H1 (cell line): Measurements from ENCODE around the gene CFAP221. TPM values are rescaled to one million over a fixed set of nuclear protein-coding genes. Genes with fewer than 3 reads are reported as not detected.

Experiments
- CTCF ChIA-PET: fragments of 300-600 bp; sonication (Branson Sonifier 250); formaldehyde crosslinking; loops from one replicate; lab custom pipeline; 2021; ENCODE audit not compliant: partially characterized antibody; lab: Charles Lee
- POLR2A ChIA-PET: fragments of 300-600 bp; sonication (Branson Sonifier 250); formaldehyde crosslinking; loops from one replicate; lab custom pipeline; 2021; ENCODE audit warnings: inconsistent platforms; ENCODE audit not compliant: partially characterized antibody; lab: Charles Lee
- DNase-seq, 2 experiments: peaks; one replicate each; pipeline versions ENCODE4 v3.0.0 to v3.0.0-alpha.2; 2010 to 2022; ENCODE audit warnings: low spot score in 2 of 2, low read depth in 1 of 2, mixed read lengths in 1 of 2
- FAIRE-seq: peaks from 2 replicates; lab custom pipeline; 2011; peaks lifted over from hg19 to GRCh38; lab: Jason Lieb, UNC
- H2AFZ ChIP-seq: 2 replicates; pipeline ENCODE4 v1.8.1; 2012; ENCODE audit warnings: low read length, inconsistent platforms
- H2AK5ac ChIP-seq: 2 replicates; pipeline ENCODE4 v1.6.1; 2013; ENCODE audit warnings: low read depth, low read length
- H2BK120ac ChIP-seq: replicated peaks from 2 replicates; pipeline ENCODE3; 2013; ENCODE audit warnings: low read depth, low read length, inconsistent platforms
- H2BK12ac ChIP-seq: 2 replicates; pipeline ENCODE4 v1.6.1; 2013; ENCODE audit warnings: low read depth, low read length
- H2BK15ac ChIP-seq: 2 replicates; pipeline ENCODE4 v1.6.1; 2013; ENCODE audit warnings: low read length
- H2BK20ac ChIP-seq: 2 replicates; pipeline ENCODE4 v1.6.1; 2013; ENCODE audit warnings: low read length
- H2BK5ac ChIP-seq: 2 replicates; pipeline ENCODE4 v1.6.1; 2013; ENCODE audit warnings: low read depth, low read length
- H3K14ac ChIP-seq: 2 replicates; pipeline ENCODE4 v1.6.1; 2013; ENCODE audit warnings: inconsistent platforms; ENCODE audit not compliant: insufficient read length
- H3K18ac ChIP-seq: 2 replicates; pipeline ENCODE4 v1.6.1; 2013; ENCODE audit warnings: low read length; ENCODE audit errors: extremely low read depth
- H3K23ac ChIP-seq: 2 replicates; pipeline ENCODE4 v1.6.1; 2013; ENCODE audit warnings: inconsistent platforms; ENCODE audit not compliant: insufficient read length
- H3K23me2 ChIP-seq: 2 replicates; pipeline ENCODE4 v1.6.1; 2013; ENCODE audit warnings: low read depth, low read length
- H3K27ac ChIP-seq: 2 replicates; pipeline ENCODE4 v1.6.1; 2011; ENCODE audit warnings: low read depth, low read length, inconsistent platforms
- H3K27me3 ChIP-seq, 4 experiments: replicated peaks in 1 of 4; 1 replicate in 1 of 4; 2 replicates in 3 of 4; pipeline versions ENCODE4 v1.6.1 to v1.8.1; 2011 to 2013; ENCODE audit warnings: low read length in 3 of 4, mild to moderate bottlenecking in 3 of 4, inconsistent platforms in 2 of 4, mixed read lengths in 2 of 4, moderate library complexity in 1 of 4; ENCODE audit not compliant: control insufficient read depth in 3 of 4, insufficient read depth in 3 of 4; ENCODE audit errors: extremely low read depth in 1 of 4
- H3K36me3 ChIP-seq, 4 experiments: 2 replicates each; pipeline versions ENCODE4 v1.6.1 to v1.8.1; 2011 to 2013; ENCODE audit warnings: mild to moderate bottlenecking in 4 of 4, low read length in 3 of 4, moderate library complexity in 2 of 4, control low read depth in 1 of 4, inconsistent platforms in 1 of 4; ENCODE audit not compliant: insufficient read depth in 4 of 4, control insufficient read depth in 2 of 4
- H3K4ac ChIP-seq: replicated peaks from 2 replicates; pipeline ENCODE3; 2013; ENCODE audit warnings: low read length, low read depth, mixed read lengths, inconsistent platforms; ENCODE audit not compliant: insufficient read length
- H3K4me1 ChIP-seq, 4 experiments: replicated peaks in 1 of 4; 1 replicate in 1 of 4; 2 replicates in 3 of 4; pipeline versions ENCODE4 v1.6.1 to v1.8.1; 2011 to 2013; ENCODE audit warnings: low read length in 3 of 4, inconsistent platforms in 2 of 4, mixed read lengths in 1 of 4; ENCODE audit not compliant: insufficient read depth in 4 of 4, control insufficient read depth in 3 of 4
- H3K4me2 ChIP-seq, 2 experiments: 2 replicates each; pipeline versions ENCODE4 v1.6.1 to v1.8.1; 2011 to 2013; ENCODE audit warnings: low read depth in 2 of 2, low read length in 2 of 2, control low read depth in 1 of 2, inconsistent platforms in 1 of 2, mild to moderate bottlenecking in 1 of 2; ENCODE audit not compliant: insufficient read depth in 1 of 2
- H3K4me3 ChIP-seq, 4 experiments: fragments of 200-600, 300-600 bp in 1 of 4; sonication (generic), shearing (Covaris generic), sonication (Bioruptor Twin) in 1 of 4; 2 replicates each; pipeline versions ENCODE4 v1.5.1 to v1.8.1; 2011 to 2016; ENCODE audit warnings: low read length in 4 of 4, low read depth in 3 of 4, control low read depth in 2 of 4, inconsistent platforms in 2 of 4, mild to moderate bottlenecking in 2 of 4, mixed read lengths in 1 of 4, moderate library complexity in 1 of 4; ENCODE audit not compliant: insufficient read depth in 2 of 4; ENCODE audit errors: extremely low read depth in 1 of 4
- H3K56ac ChIP-seq: replicated peaks from 2 replicates; pipeline ENCODE3; 2013; ENCODE audit warnings: low read depth, mild to moderate bottlenecking, mixed read lengths, low read length, inconsistent platforms; ENCODE audit not compliant: insufficient read length
- H3K79me1 ChIP-seq: 2 replicates; pipeline ENCODE4 v1.6.1; 2013; ENCODE audit warnings: low read depth, low read length, control low read depth
- H3K79me2 ChIP-seq, 2 experiments: 2 replicates each; pipeline versions ENCODE4 v1.6.1 to v1.8.1; 2012 to 2013; ENCODE audit warnings: low read length in 2 of 2, mild to moderate bottlenecking in 2 of 2, inconsistent platforms in 1 of 2; ENCODE audit not compliant: insufficient read depth in 2 of 2, control insufficient read depth in 1 of 2
- H3K9ac ChIP-seq, 4 experiments: replicated peaks in 1 of 4; 1 replicate in 1 of 4; 2 replicates in 3 of 4; pipeline versions ENCODE4 v1.6.1 to v1.8.1; 2011 to 2013; ENCODE audit warnings: low read depth in 3 of 4, low read length in 3 of 4, control low read depth in 2 of 4, mild to moderate bottlenecking in 2 of 4, moderate library complexity in 2 of 4, inconsistent platforms in 1 of 4; ENCODE audit errors: extremely low read depth in 1 of 4
- H3K9me3 ChIP-seq, 2 experiments: 2 replicates each; pipeline versions ENCODE4 v1.6.1 to v1.8.1; 2012 to 2013; ENCODE audit warnings: mild to moderate bottlenecking in 2 of 2, moderate library complexity in 2 of 2, control low read depth in 1 of 2, inconsistent platforms in 1 of 2, low read depth in 1 of 2, low read length in 1 of 2, mixed read lengths in 1 of 2; ENCODE audit not compliant: insufficient read depth in 2 of 2
- H4K20me1 ChIP-seq, 2 experiments: replicated peaks in 1 of 2; 2 replicates each; pipeline versions ENCODE3 to v1.8.1; 2011 to 2013; ENCODE audit warnings: inconsistent platforms in 2 of 2, low read length in 2 of 2, mild to moderate bottlenecking in 1 of 2; ENCODE audit not compliant: insufficient read depth in 2 of 2, control insufficient read depth in 1 of 2
- H4K5ac ChIP-seq: 2 replicates; pipeline ENCODE4 v1.6.1; 2013; ENCODE audit warnings: low read length, low read depth, mixed read lengths, inconsistent platforms; ENCODE audit not compliant: insufficient read length
- H4K8ac ChIP-seq: 2 replicates; pipeline ENCODE4 v1.8.0; 2013; ENCODE audit warnings: mild to moderate bottlenecking, moderate library complexity, low read length, inconsistent platforms; ENCODE audit not compliant: insufficient read depth; ENCODE audit errors: extremely low read depth
- H4K91ac ChIP-seq: replicated peaks from 2 replicates; pipeline ENCODE3; 2013; ENCODE audit warnings: low read length, mixed read lengths, inconsistent platforms; ENCODE audit not compliant: insufficient read length
- RNF2 ChIP-seq: fragments of 200-900, 300-1000 bp; sonication (generic); IDR thresholded peaks from 2 replicates; pipeline ENCODE4 v1.7.1; 2016; ENCODE audit warnings: borderline replicate concordance, low read depth, mild to moderate bottlenecking, antibody characterized with exemption, low read length; ENCODE audit not compliant: poor library complexity, severe bottlenecking; ENCODE audit errors: missing control alignments
- WGBS, 2 experiments: shearing (Covaris generic) in 1 of 2; methylation state at CpG; one replicate each; pipeline versions ENCODE4 v1.1.6 to v1.1.7; 2013 to 2015; ENCODE audit warnings: low lambda C conversion rate in 2 of 2, mixed read lengths in 2 of 2, inconsistent platforms in 1 of 2, low coverage in 1 of 2, missing lambda C conversion rate in 1 of 2; ENCODE audit not compliant: insufficient replicate concordance in 2 of 2, insufficient coverage in 1 of 2, insufficient read length in 1 of 2; ENCODE audit errors: extremely low coverage in 1 of 2, missing lambda C conversion rate in 1 of 2; 5-methylcytosine and 5-hydroxymethylcytosine counted together
- polyA plus RNA-seq, 7 experiments: library from polyadenylated mRNA; depleted of rRNA in 3 of 7; stranded (reverse) in 5 of 7; unstranded in 2 of 7; fragments of >200 nt in 5 of 7; fragments of 200-250 nt in 2 of 7; gene quantifications; 1 replicate in 5 of 7; 2 replicates in 1 of 7; 4 replicates in 1 of 7; pipeline versions ENCODE4 v1.2.1 to v1.2.3, GENCODE V29; 2011 to 2013; ENCODE audit warnings: missing spikeins in 2 of 7, mixed read lengths in 2 of 7
- total RNA-seq: library from RNA; stranded (reverse); fragmentation: NEBNext Ultra II Directional; extraction: Animal tissue kit (Norgen Biotek cat#: 25700); gene quantifications from 2 replicates; pipeline ENCODE4 v1.2.1, GENCODE V29; 2021

The CFAP221 gene
- total and polyA plus RNA-seq, 2 of the 8 experiments (the other 6 are each of a cell fraction or from before 2014, with no cell fraction given): 0.14 to 0.71 TPM

DNA sequence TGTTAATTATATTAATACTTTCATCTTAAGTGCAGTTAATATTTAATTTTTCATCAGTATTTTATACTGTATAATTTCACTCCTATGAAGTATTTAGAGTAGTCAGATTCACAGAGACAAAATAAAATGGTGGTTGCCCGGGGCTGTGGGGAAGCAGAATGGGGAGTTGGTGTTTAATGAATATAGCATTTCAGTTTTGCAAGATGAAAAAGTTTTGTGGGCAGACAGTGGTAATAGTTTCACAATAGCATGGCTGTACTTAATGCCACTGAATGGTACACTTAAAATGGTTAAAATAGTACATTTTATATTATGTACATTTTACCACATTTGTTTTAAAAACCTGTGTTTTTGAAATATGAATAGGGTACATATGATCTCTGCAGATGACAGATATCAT, 31.2 kb downstream of the CFAP221 start:
- no peak overlapping the region for H3K4me2 ChIP-seq
- H2BK120ac ChIP-seq: no peak overlapping the region
- H3K18ac ChIP-seq: no peak overlapping the region
- no peak overlapping the region for H2AK5ac ChIP-seq
- H3K36me3 ChIP-seq: no peaks in the 10 kb centered on the region
- H3K79me1 ChIP-seq: no peaks in the 10 kb centered on the region
- no peak for TF ChIP-seq RNF2
- ChIA-PET CTCF (interaction anchor here (1.4 kb wide), 1 partner anchor 9 kb away, joined by 4 read pairs; no protein-coding TSS in a partner anchor), POLR2A (interaction anchor here (0.8 kb wide), 1 partner anchor 10 kb away, joined by 3 read pairs; no protein-coding TSS in a partner anchor)
- H2BK5ac ChIP-seq: no peak overlapping the region
- no peak overlapping the region for H3K9ac ChIP-seq
- no peak overlapping the region for H4K5ac ChIP-seq
- no peaks in the 10 kb centered on the region for H3K9me3 ChIP-seq
- no peak overlapping the region for H3K4me3 ChIP-seq
- H3K23ac ChIP-seq: no peak overlapping the region
- H2BK20ac ChIP-seq: no peak overlapping the region
- H3K27me3 ChIP-seq: peaks cover 0 to 4% (median 1%) of the 10 kb centered on the region in 4 experiments; a peak in 2 of 7 replicates
- H3K14ac ChIP-seq: no peak overlapping the region
- H3K4ac ChIP-seq: no peak overlapping the region
- H3K79me2 ChIP-seq: no peaks in the 10 kb centered on the region
- H2BK15ac ChIP-seq: no peak overlapping the region
- FAIRE-seq: no peak
- no peak overlapping the region for H3K56ac ChIP-seq
- H2BK12ac ChIP-seq: no peak overlapping the region
- H4K91ac ChIP-seq: no peak overlapping the region
- no peak for DNase-seq
- no peaks in the 10 kb centered on the region for H3K4me1 ChIP-seq
- no peak overlapping the region for H4K8ac ChIP-seq
- H3K23me2 ChIP-seq: no peaks in the 10 kb centered on the region
- no peak overlapping the region for H3K27ac ChIP-seq
- WGBS, 2 experiments: 73% methylated on average over 1 of the region's 1 CpG; no CpG with 5 or more reads in 1 of the 2 experiments
- no peaks in the 10 kb centered on the region for H4K20me1 ChIP-seq
- H2AFZ ChIP-seq: no peak overlapping the region
